Measurements from ENCODE around the gene PPP2R5C. TPM values are rescaled to one million over a fixed set of nuclear protein-coding genes. Genes with fewer than 3 reads are reported as not detected.

The PPP2R5C gene
- total RNA-seq, 6 donors from 2014 or later: 105 to 208 (median 133) TPM

- no peak for TF ChIP-seq EP300 (IDR thresholded peaks at IDR 0.05)
- TF ChIP-seq POLR2A (IDR thresholded peaks at IDR 0.05): no peak
- no peaks in the 10 kb centered on the region for H3K27me3 ChIP-seq
- H3K4me3 ChIP-seq: no peak overlapping the region
- 92 to 93% methylated on average over 12 to 14 of the region's 22 CpGs for WGBS, 2 donors
- no peak overlapping the region for H3K27ac ChIP-seq
- H3K9me3 ChIP-seq: no peaks in the 10 kb centered on the region
- peaks cover 5 to 75% (median 41%) of the 10 kb centered on the region in 4 donors for H3K36me3 ChIP-seq
- no peak for ATAC-seq (ENCODE audit: low FRiP score in 2 of 2)
- no peak for DNase-seq
- H3K4me1 ChIP-seq: no peaks in the 10 kb centered on the region
Observed at GRCh38 chr14:101918065-101918989, 156.8 kb downstream of the PPP2R5C start.

GRCh38 chr14:101920271-101920670 is 158.8 kb downstream of the PPP2R5C start:
- WGBS, 2 donors: 64 to 68% methylated on average over 3 to 4 of the region's 4 CpGs
- peaks cover 0 to 65% (median 31%) of the 10 kb centered on the region in 4 donors for H3K36me3 ChIP-seq
- DNase-seq: no peak

GRCh38 chr14:101922866-101923265 is 161.4 kb downstream of the PPP2R5C start:
- Histone ChIP-seq H3K36me3 (peaks cover 0 to 56% (median 27%) of the 10 kb centered on the region in 4 donors), H3K27me3 (no peaks in the 10 kb centered on the region), H3K27ac (no peak overlapping the region), H3K4me3 (no peak overlapping the region), H3K4me1 (no peaks in the 10 kb centered on the region), H3K9me3 (no peaks in the 10 kb centered on the region)
- WGBS, 2 donors: 85% methylated on average over 7 of the region's 7 CpGs
- ATAC-seq (ENCODE audit: low FRiP score in 2 of 2): no peak
- no peak for DNase-seq
- TF ChIP-seq CTCF (IDR thresholded peaks at IDR 0.05) (no peak), POLR2A (IDR thresholded peaks at IDR 0.05) (no peak), POLR2AphosphoS5 (IDR thresholded peaks at IDR 0.05) (no peak), EP300 (IDR thresholded peaks at IDR 0.05) (no peak)

More at GRCh38 chr14:101920271-101920670, 158.8 kb downstream of the PPP2R5C start:
- no peak for TF ChIP-seq EP300 (IDR thresholded peaks at IDR 0.05)
- no peak for TF ChIP-seq CTCF (IDR thresholded peaks at IDR 0.05)
- TF ChIP-seq POLR2A (IDR thresholded peaks at IDR 0.05): no peak
- TF ChIP-seq POLR2AphosphoS5 (IDR thresholded peaks at IDR 0.05): no peak
- Histone ChIP-seq H3K4me1 (no peaks in the 10 kb centered on the region), H3K27ac (no peak overlapping the region), H3K9me3 (no peaks in the 10 kb centered on the region), H3K27me3 (no peaks in the 10 kb centered on the region), H3K4me3 (no peak overlapping the region)
- ATAC-seq (ENCODE audit: low FRiP score in 2 of 2): no peak

GRCh38 chr14:101925152-101925551 is 163.6 kb downstream of the PPP2R5C start:
- no peaks in the 10 kb centered on the region for H3K9me3 ChIP-seq
- ATAC-seq (ENCODE audit: low FRiP score in 2 of 2): no peak
- TF ChIP-seq EP300 (IDR thresholded peaks at IDR 0.05) (no peak), POLR2A (IDR thresholded peaks at IDR 0.05) (no peak), CTCF (IDR thresholded peaks at IDR 0.05) (no peak), POLR2AphosphoS5 (IDR thresholded peaks at IDR 0.05) (no peak)
- DNase-seq: peak in 1 of 2 donors; percentile 76
- no peak overlapping the region for H3K4me3 ChIP-seq
- peaks cover 0 to 47% (median 25%) of the 10 kb centered on the region in 4 donors for H3K36me3 ChIP-seq
- 95 to 96% methylated on average over 33 of the region's 33 CpGs for WGBS, 2 donors
- H3K27ac ChIP-seq: no peak overlapping the region
- H3K4me1 ChIP-seq: peaks cover 0 to 4% (median 0%) of the 10 kb centered on the region in 4 donors
- H3K27me3 ChIP-seq: no peaks in the 10 kb centered on the region

- WGBS, 2 donors: 89 to 90% methylated on average over 8 of the region's 8 CpGs
- TF ChIP-seq POLR2A (IDR thresholded peaks at IDR 0.05): no peak
- no peak for TF ChIP-seq CTCF (IDR thresholded peaks at IDR 0.05)
- TF ChIP-seq POLR2AphosphoS5 (IDR thresholded peaks at IDR 0.05): no peak
- TF ChIP-seq EP300 (IDR thresholded peaks at IDR 0.05): no peak
- H3K4me1 ChIP-seq: peaks cover 0 to 4% (median 0%) of the 10 kb centered on the region in 4 donors
- H3K27me3 ChIP-seq: no peaks in the 10 kb centered on the region
- ATAC-seq (ENCODE audit: low FRiP score in 2 of 2) (no peak), DNase-seq (no peak)
- no peak overlapping the region for H3K4me3 ChIP-seq
- H3K27ac ChIP-seq: no peak overlapping the region
- peaks cover 0 to 40% (median 23%) of the 10 kb centered on the region in 4 donors for H3K36me3 ChIP-seq
- H3K9me3 ChIP-seq: no peaks in the 10 kb centered on the region
Observed at GRCh38 chr14:101926085-101926484, 164.6 kb downstream of the PPP2R5C start.

Data from upper lobe of left lung (tissue), 6 donors.